HCT116 (cell line): ENCODE results near the gene TOLLIP.

Experiments
- CEBPB ChIP-seq: IDR thresholded peaks from 2 replicates; pipeline ENCODE4 v1.6.1; 2012; ENCODE audit warnings: low read depth
- ELF1 ChIP-seq: IDR thresholded peaks from 2 replicates; pipeline ENCODE4 v1.6.1; 2012; ENCODE audit warnings: low read depth, borderline replicate concordance
- EZH2 ChIP-seq: fragments of 200-600 bp; sonication (generic); IDR thresholded peaks from 2 replicates; pipeline ENCODE4 v1.6.1; 2017; ENCODE audit warnings: antibody characterized with exemption, mixed run types
- FOSL1 ChIP-seq: IDR thresholded peaks from 2 replicates; pipeline ENCODE4 v1.6.1; 2012; ENCODE audit warnings: low read depth
- POLR2A ChIP-seq: IDR thresholded peaks from 2 replicates; pipeline ENCODE4 v1.7.0; 2011; ENCODE audit warnings: borderline replicate concordance; ENCODE audit not compliant: insufficient read depth, insufficient read length; ENCODE audit errors: extremely low read depth
- POLR2AphosphoS5 ChIP-seq: IDR thresholded peaks from 2 replicates; pipeline ENCODE4 v1.6.1; 2011; ENCODE audit warnings: mild to moderate bottlenecking, low read depth, low read length, moderate library complexity
- SIN3A ChIP-seq: IDR thresholded peaks from 2 replicates; pipeline ENCODE4 v1.6.1; 2012; ENCODE audit warnings: low read depth
- YY1 ChIP-seq: IDR thresholded peaks from 2 replicates; pipeline ENCODE4 v1.6.1; 2011; ENCODE audit warnings: low read length, low read depth, moderate library complexity, mild to moderate bottlenecking; ENCODE audit not compliant: insufficient replicate concordance; ENCODE audit errors: extremely low read depth
- ZFX ChIP-seq: fragments of 450-650 bp; IDR thresholded peaks from 2 replicates; pipeline ENCODE4 v1.6.1; 2017
- TF ChIP-seq, protein P1 (sequence below): IDR thresholded peaks from 2 replicates; pipeline ENCODE4 v1.6.1; 2012; ENCODE audit warnings: low read depth
- TF ChIP-seq, protein P2 (sequence below), 3 experiments: fragments of 200-600 bp in 1 of 3; sonication (generic) in 1 of 3; IDR thresholded peaks in 2 of 3; conservative IDR thresholded peaks in 1 of 3; 2 replicates each; pipeline ENCODE4 v1.5.1; 2012 to 2017; ENCODE audit warnings: low read depth in 2 of 3, low read length in 2 of 3, antibody characterized with exemption in 1 of 3, borderline replicate concordance in 1 of 3, control low read depth in 1 of 3, mild to moderate bottlenecking in 1 of 3, mixed read lengths in 1 of 3, mixed run types in 1 of 3, moderate library complexity in 1 of 3; ENCODE audit not compliant: insufficient read depth in 1 of 3

DNA sequence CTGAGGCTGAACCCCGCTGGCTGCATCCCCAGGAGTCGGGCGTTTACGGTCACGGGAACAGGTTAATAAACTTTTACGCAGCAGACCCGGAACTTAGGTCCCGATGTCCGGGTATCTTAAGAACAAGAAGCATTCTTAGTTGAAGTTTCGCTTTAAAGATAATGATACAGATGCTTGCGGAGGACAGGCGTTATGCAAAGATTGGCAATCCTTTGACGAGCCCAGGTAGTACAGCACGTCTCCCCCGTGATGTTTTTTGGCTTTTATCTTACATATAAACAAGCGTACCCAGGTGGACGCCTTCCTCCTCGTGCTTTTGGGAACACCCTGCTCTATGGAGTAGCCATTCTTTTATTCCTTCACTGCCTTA is 871 bp upstream of the TOLLIP start:
- TF ChIP-seq, protein P1, sequence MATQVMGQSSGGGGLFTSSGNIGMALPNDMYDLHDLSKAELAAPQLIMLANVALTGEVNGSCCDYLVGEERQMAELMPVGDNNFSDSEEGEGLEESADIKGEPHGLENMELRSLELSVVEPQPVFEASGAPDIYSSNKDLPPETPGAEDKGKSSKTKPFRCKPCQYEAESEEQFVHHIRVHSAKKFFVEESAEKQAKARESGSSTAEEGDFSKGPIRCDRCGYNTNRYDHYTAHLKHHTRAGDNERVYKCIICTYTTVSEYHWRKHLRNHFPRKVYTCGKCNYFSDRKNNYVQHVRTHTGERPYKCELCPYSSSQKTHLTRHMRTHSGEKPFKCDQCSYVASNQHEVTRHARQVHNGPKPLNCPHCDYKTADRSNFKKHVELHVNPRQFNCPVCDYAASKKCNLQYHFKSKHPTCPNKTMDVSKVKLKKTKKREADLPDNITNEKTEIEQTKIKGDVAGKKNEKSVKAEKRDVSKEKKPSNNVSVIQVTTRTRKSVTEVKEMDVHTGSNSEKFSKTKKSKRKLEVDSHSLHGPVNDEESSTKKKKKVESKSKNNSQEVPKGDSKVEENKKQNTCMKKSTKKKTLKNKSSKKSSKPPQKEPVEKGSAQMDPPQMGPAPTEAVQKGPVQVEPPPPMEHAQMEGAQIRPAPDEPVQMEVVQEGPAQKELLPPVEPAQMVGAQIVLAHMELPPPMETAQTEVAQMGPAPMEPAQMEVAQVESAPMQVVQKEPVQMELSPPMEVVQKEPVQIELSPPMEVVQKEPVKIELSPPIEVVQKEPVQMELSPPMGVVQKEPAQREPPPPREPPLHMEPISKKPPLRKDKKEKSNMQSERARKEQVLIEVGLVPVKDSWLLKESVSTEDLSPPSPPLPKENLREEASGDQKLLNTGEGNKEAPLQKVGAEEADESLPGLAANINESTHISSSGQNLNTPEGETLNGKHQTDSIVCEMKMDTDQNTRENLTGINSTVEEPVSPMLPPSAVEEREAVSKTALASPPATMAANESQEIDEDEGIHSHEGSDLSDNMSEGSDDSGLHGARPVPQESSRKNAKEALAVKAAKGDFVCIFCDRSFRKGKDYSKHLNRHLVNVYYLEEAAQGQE, result no peak
- no peak for TF ChIP-seq CEBPB
- TF ChIP-seq EZH2, result no peak
- no peak for TF ChIP-seq POLR2A
- TF ChIP-seq, protein P2, sequence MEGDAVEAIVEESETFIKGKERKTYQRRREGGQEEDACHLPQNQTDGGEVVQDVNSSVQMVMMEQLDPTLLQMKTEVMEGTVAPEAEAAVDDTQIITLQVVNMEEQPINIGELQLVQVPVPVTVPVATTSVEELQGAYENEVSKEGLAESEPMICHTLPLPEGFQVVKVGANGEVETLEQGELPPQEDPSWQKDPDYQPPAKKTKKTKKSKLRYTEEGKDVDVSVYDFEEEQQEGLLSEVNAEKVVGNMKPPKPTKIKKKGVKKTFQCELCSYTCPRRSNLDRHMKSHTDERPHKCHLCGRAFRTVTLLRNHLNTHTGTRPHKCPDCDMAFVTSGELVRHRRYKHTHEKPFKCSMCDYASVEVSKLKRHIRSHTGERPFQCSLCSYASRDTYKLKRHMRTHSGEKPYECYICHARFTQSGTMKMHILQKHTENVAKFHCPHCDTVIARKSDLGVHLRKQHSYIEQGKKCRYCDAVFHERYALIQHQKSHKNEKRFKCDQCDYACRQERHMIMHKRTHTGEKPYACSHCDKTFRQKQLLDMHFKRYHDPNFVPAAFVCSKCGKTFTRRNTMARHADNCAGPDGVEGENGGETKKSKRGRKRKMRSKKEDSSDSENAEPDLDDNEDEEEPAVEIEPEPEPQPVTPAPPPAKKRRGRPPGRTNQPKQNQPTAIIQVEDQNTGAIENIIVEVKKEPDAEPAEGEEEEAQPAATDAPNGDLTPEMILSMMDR (IDR thresholded peaks at IDR 0.05 in 2 of 3, conservative IDR thresholded peaks at IDR 0.05 in 1 of 3; ENCODE audit: borderline replicate concordance in 1 of 3, insufficient read depth in 1 of 3, low read depth in 2 of 3, low read length in 2 of 3), result no peak
- no peak for TF ChIP-seq YY1
- no peak for TF ChIP-seq FOSL1
- TF ChIP-seq SIN3A, result no peak
- TF ChIP-seq POLR2AphosphoS5, result no peak
- no peak for TF ChIP-seq ZFX
- no peak for TF ChIP-seq ELF1
